ENCODE data around the gene PROSER3.

Gene PROSER3

GRCh38 chr19:35777086-35777841 lies 19.3 kb downstream of the PROSER3 start:
- Histone ChIP-seq H3K27ac (replicated peaks) (no peak overlapping the region), H3K27me3 (ENCODE audit: insufficient read depth, poor library complexity, severe bottlenecking) (no peaks in the 10 kb centered on the region), H3K4me3 (replicated peaks; ENCODE audit: insufficient read depth, low read length) (no peak overlapping the region)
- no peak for TF ChIP-seq SPI1 (IDR thresholded peaks at IDR 0.05; ENCODE audit: borderline replicate concordance, low read depth)
- no peak for TF ChIP-seq GABPA (IDR thresholded peaks at IDR 0.05; ENCODE audit: low read depth)
- TF ChIP-seq REST (IDR thresholded peaks at IDR 0.05; ENCODE audit: insufficient replicate concordance, low read depth): no peak
- TF ChIP-seq CTCF (IDR thresholded peaks at IDR 0.05; ENCODE audit: insufficient read depth, low read length): no peak
- no peak for TF ChIP-seq POLR2AphosphoS5 (IDR thresholded peaks at IDR 0.05; ENCODE audit: low read depth)
- no peak for DNase-seq (ENCODE audit: low read depth in 1 of 2, low spot score in 1 of 2)

GRCh38 chr19:35777961-35778360 lies 20.0 kb downstream of the PROSER3 start:
- no peak for DNase-seq (ENCODE audit: low read depth in 1 of 2, low spot score in 1 of 2)
- Histone ChIP-seq H3K27ac (replicated peaks) (no peak overlapping the region), H3K27me3 (ENCODE audit: insufficient read depth, poor library complexity, severe bottlenecking) (no peaks in the 10 kb centered on the region), H3K4me3 (replicated peaks; ENCODE audit: insufficient read depth, low read length) (no peak overlapping the region)
- TF ChIP-seq SPI1 (IDR thresholded peaks at IDR 0.05; ENCODE audit: borderline replicate concordance, low read depth) (no peak), GABPA (IDR thresholded peaks at IDR 0.05; ENCODE audit: low read depth) (no peak)

- no peak for DNase-seq (ENCODE audit: low read depth in 1 of 2, low spot score in 1 of 2)
- H3K27ac ChIP-seq (replicated peaks): no peak overlapping the region
- no peak overlapping the region for H3K4me3 ChIP-seq (replicated peaks; ENCODE audit: insufficient read depth, low read length)
- no peaks in the 10 kb centered on the region for H3K27me3 ChIP-seq (ENCODE audit: insufficient read depth, poor library complexity, severe bottlenecking)
- no peak for TF ChIP-seq REST (IDR thresholded peaks at IDR 0.05; ENCODE audit: insufficient replicate concordance, low read depth)
- no peak for TF ChIP-seq SPI1 (IDR thresholded peaks at IDR 0.05; ENCODE audit: borderline replicate concordance, low read depth)
- no peak for TF ChIP-seq GABPA (IDR thresholded peaks at IDR 0.05; ENCODE audit: low read depth)
- TF ChIP-seq POLR2AphosphoS5 (IDR thresholded peaks at IDR 0.05; ENCODE audit: low read depth): no peak
- no peak for TF ChIP-seq CTCF (IDR thresholded peaks at IDR 0.05; ENCODE audit: insufficient read depth, low read length)
These were observed 21.1 kb downstream of the PROSER3 start for GRCh38 chr19:35779033-35779432.

DNA sequence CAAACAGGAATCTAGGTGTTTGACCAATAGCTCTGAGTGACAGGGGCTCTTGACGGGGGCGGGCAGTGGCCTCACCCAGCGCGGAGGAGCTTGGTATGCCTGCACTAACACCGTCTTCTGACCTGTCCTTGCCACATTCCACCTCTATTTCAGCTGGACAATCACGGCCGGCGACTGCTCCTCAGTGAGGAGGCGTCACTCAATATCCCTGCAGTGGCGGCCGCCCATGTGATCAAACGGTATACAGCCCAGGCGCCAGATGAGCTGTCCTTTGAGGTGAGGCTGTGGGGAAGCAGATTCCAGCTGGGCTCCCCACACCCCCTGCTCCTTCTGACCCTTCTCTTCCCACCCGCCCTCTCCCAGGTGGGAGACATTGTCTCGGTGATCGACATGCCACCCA lies 22.1 kb downstream of the PROSER3 start:
- no peaks in the 10 kb centered on the region for H3K27me3 ChIP-seq (ENCODE audit: insufficient read depth, poor library complexity, severe bottlenecking)
- no peak overlapping the region for H3K4me3 ChIP-seq (replicated peaks; ENCODE audit: insufficient read depth, low read length)
- no peak for TF ChIP-seq REST (IDR thresholded peaks at IDR 0.05; ENCODE audit: insufficient replicate concordance, low read depth)
- no peak for TF ChIP-seq SPI1 (IDR thresholded peaks at IDR 0.05; ENCODE audit: borderline replicate concordance, low read depth)
- H3K27ac ChIP-seq (replicated peaks): no peak overlapping the region
- DNase-seq (ENCODE audit: low read depth in 1 of 2, low spot score in 1 of 2): no peak
